IPS DF 6.9 (cell line): ENCODE data around the gene GRIK4.

Experiments
- DNase-seq: peaks from one replicate; pipeline ENCODE4 v3.0.0-alpha.2; 2013; ENCODE audit warnings: low read depth, low spot score
- H3K27ac ChIP-seq: one replicate; pipeline ENCODE4 v1.5.1; 2013; ENCODE audit warnings: low read length, control low read depth
- H3K27me3 ChIP-seq: 2 replicates; pipeline ENCODE4 v1.6.1; 2013; ENCODE audit warnings: mild to moderate bottlenecking, low read length; ENCODE audit not compliant: control insufficient read depth, insufficient read depth
- H3K36me3 ChIP-seq: 2 replicates; pipeline ENCODE4 v1.6.1; 2013; ENCODE audit warnings: low read length; ENCODE audit not compliant: control insufficient read depth, insufficient read depth
- H3K4me1 ChIP-seq: 2 replicates; pipeline ENCODE4 v1.6.1; 2013; ENCODE audit warnings: low read length; ENCODE audit not compliant: control insufficient read depth, insufficient read depth
- H3K4me3 ChIP-seq: 2 replicates; pipeline ENCODE4 v1.5.1; 2013; ENCODE audit warnings: mild to moderate bottlenecking, low read length
- H3K9me3 ChIP-seq: 2 replicates; pipeline ENCODE4 v1.6.1; 2013; ENCODE audit warnings: low read length, inconsistent platforms; ENCODE audit not compliant: control insufficient read depth, insufficient read depth
- WGBS: extraction: QIAGEN DNeasy Blood & Tissue Kit; methylation state at CpG from one replicate; pipeline ENCODE4 v1.1.7; 2013; ENCODE audit warnings: mixed read lengths, missing lambda C conversion rate; ENCODE audit not compliant: insufficient read length, insufficient coverage; 5-methylcytosine and 5-hydroxymethylcytosine counted together

GRIK4 gene

DNA sequence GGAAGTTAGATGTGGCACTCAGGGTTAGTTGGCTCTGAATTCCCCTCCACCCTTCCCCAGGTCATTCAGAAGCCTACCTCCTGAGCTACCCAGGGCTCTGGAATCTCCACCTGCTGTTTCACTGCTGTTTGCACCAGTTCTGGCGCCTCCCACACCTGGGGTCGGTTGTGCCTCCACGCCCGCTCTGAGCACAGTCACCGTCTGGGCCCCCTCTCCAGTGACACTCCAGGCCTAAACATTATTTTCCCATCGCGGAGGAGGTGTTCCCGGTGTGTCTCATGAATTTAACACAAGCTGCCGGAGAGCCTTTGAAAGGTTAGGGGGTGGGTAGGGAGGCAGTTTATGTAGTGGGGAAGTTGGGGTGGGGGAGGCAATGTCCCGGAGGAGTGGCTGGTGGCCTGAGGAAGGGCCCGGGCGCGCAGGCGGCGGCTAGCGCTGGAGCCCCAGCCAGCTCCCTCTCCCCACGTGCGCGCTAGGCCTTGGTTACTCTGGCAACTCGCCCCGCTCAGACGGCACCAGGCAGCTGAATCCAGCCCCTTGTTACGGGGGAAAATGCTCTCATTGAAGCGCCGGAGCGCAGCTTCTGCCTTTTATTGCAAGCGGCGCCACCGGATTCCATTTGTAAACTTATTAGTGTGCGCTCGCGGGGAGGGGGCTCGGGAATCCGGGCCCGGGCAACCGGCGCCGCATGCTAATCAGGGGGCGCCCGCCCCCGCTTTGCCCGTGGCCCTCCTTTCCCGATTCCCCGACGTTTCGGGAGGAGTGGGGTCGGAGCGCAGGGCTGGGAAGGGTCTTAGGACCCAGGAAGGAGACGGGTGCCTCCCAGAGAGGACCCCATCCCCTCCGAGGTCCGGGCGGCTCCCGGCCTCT is 52.4 kb downstream of the GRIK4 start:
- H3K27me3 ChIP-seq, result peaks cover 2% of the 10 kb centered on the region; the same call in 1 of the 2 replicates
- H3K36me3 ChIP-seq, result no peaks in the 10 kb centered on the region
- WGBS, result no CpG with 5 or more reads among the region's 53 CpGs
- no peak for DNase-seq
- H3K27ac ChIP-seq, result no peak overlapping the region
- no peaks in the 10 kb centered on the region for H3K9me3 ChIP-seq
- peaks cover 3% of the 10 kb centered on the region; the same call in 1 of the 2 replicates for H3K4me1 ChIP-seq
- peak overlapping the region; percentile 45; the same call in 1 of the 2 replicates for H3K4me3 ChIP-seq

- no CpG with 5 or more reads among the region's 75 CpGs for WGBS
- Histone ChIP-seq H3K27me3 (peaks cover 2% of the 10 kb centered on the region; the same call in 1 of the 2 replicates), H3K9me3 (no peaks in the 10 kb centered on the region), H3K27ac (no peak overlapping the region), H3K4me1 (peaks cover 3% of the 10 kb centered on the region; the same call in 1 of the 2 replicates), H3K36me3 (no peaks in the 10 kb centered on the region), H3K4me3 (peak overlapping the region; percentile 45; the same call in 1 of the 2 replicates)
- no peak for DNase-seq
Measured at GRCh38 chr11:120564573-120565311, 53.2 kb downstream of the GRIK4 start.

DNA sequence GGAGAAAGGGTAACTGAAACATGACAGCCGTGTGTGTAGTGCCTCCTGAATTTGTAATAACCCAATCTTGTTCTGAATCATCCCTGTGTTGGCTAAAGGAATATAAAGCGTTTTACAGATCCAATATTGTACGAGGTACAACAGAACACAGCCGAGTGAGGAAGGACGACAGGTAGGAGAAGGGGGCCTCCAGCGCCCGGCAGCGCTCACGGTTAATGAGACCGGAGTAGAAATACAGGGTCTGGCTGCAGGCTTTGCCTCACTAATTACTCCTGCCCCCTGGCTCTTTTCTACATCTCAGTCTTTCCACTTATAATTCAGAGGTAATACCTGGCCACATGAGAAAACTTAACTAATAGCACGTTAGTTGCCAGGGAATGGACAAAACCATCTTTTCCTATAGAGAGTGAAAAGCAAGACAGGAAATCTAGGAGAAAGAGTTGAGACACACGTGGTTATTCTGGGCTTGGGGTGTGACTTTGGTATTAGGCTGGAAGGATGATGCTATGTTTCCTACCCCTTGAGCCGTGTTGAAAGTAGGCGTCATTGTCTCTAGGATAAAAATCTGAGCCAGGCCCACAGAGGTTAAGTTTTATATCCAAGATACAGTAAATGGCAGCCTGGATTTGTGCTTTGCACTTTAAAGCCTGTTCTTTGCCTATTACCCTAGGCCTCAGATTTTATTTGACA is 54.1 kb downstream of the GRIK4 start:
- H3K27me3 ChIP-seq, result peaks cover 2% of the 10 kb centered on the region; the same call in 1 of the 2 replicates
- H3K27ac ChIP-seq, result no peak overlapping the region

DNA sequence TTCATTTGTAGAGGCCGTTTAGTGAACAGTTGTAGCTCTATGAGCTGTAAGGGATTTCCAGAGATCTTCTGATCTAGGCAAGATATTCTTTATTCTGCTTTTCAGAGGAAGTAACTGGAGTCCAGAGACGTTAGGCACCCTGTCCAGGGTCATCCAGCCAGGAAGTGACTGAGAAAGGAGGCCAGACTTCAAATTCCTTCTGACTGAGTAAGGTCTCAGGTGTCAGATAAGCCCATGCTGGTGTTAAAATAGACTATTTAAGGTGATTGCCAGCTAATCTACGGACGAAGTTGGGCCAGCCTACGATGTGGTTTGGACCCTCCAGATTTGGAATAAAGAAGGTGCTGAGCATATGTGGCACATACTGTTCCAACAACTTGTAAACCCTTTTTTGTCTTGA is 54.6 kb downstream of the GRIK4 start:
- no peak for DNase-seq
- Histone ChIP-seq H3K4me3 (no peak overlapping the region), H3K27me3 (peaks cover 2% of the 10 kb centered on the region; the same call in 1 of the 2 replicates), H3K36me3 (no peaks in the 10 kb centered on the region), H3K9me3 (no peaks in the 10 kb centered on the region), H3K27ac (no peak overlapping the region), H3K4me1 (peaks cover 3% of the 10 kb centered on the region; the same call in 1 of the 2 replicates)
- WGBS, result no CpG with 5 or more reads among the region's 5 CpGs

More for the DNA sequence above, 54.1 kb downstream of the GRIK4 start:
- DNase-seq, result no peak
- Histone ChIP-seq H3K4me1 (peaks cover 3% of the 10 kb centered on the region; the same call in 1 of the 2 replicates), H3K9me3 (no peaks in the 10 kb centered on the region), H3K4me3 (no peak overlapping the region), H3K36me3 (no peaks in the 10 kb centered on the region)
- WGBS, result no CpG with 5 or more reads among the region's 14 CpGs

- Histone ChIP-seq H3K4me3 (no peak overlapping the region), H3K36me3 (no peaks in the 10 kb centered on the region), H3K27me3 (no peaks in the 10 kb centered on the region; the same call in 1 of the 2 replicates), H3K9me3 (no peaks in the 10 kb centered on the region), H3K27ac (no peak overlapping the region), H3K4me1 (no peaks in the 10 kb centered on the region; the same call in 1 of the 2 replicates)
- WGBS, result no CpG with 5 or more reads among the region's 8 CpGs
- no peak for DNase-seq
Measured at GRCh38 chr11:120568572-120569307, 57.2 kb downstream of the GRIK4 start.

- WGBS, result no CpG with 5 or more reads among the region's 7 CpGs
- peaks cover under 1% of the 10 kb centered on the region; the same call in 1 of the 2 replicates for H3K4me1 ChIP-seq
Measured at GRCh38 chr11:120569861-120570260, 58.3 kb downstream of the GRIK4 start.

GRCh38 chr11:120571476-120571875 is 59.9 kb downstream of the GRIK4 start:
- H3K27me3 ChIP-seq, result no peaks in the 10 kb centered on the region
- H3K36me3 ChIP-seq, result no peaks in the 10 kb centered on the region
- H3K4me1 ChIP-seq, result peaks cover 2% of the 10 kb centered on the region; the same call in 1 of the 2 replicates
- H3K4me3 ChIP-seq, result no peak overlapping the region
- no peak overlapping the region for H3K27ac ChIP-seq
- WGBS, result no CpG with 5 or more reads among the region's 1 CpG
- no peaks in the 10 kb centered on the region for H3K9me3 ChIP-seq
- no peak for DNase-seq

More at GRCh38 chr11:120569861-120570260, 58.3 kb downstream of the GRIK4 start:
- no peaks in the 10 kb centered on the region for H3K9me3 ChIP-seq
- H3K27ac ChIP-seq, result no peak overlapping the region
- no peaks in the 10 kb centered on the region; the same call in 1 of the 2 replicates for H3K27me3 ChIP-seq
- no peaks in the 10 kb centered on the region for H3K36me3 ChIP-seq
- H3K4me3 ChIP-seq, result no peak overlapping the region
- DNase-seq, result no peak

GRCh38 chr11:120573756-120574354 is 62.3 kb downstream of the GRIK4 start:
- Histone ChIP-seq H3K4me3 (no peak overlapping the region), H3K9me3 (no peaks in the 10 kb centered on the region), H3K4me1 (peaks cover 2% of the 10 kb centered on the region; the same call in 1 of the 2 replicates), H3K27me3 (no peaks in the 10 kb centered on the region), H3K27ac (no peak overlapping the region), H3K36me3 (no peaks in the 10 kb centered on the region)
- no CpG with 5 or more reads among the region's 10 CpGs for WGBS
- no peak for DNase-seq

DNA sequence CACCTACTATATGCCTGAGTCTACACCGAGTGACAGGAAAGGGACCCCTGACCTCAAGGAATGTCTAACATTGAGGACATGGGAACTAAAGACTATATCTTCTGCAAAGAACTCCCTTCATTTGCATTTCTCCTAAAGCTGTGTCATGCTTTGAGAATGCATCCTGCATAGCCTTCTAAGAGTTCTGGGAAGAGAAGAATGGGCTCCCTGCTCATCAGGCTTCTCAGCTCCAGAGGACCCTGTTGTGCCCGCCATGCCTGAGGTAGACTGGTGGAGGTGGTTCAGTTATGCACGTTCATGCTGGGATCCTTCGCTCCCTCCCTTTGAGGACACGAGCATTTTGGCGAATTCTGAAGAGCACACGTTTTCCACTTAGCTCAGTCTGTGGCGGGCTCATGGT is 63.3 kb downstream of the GRIK4 start:
- no CpG with 5 or more reads among the region's 8 CpGs for WGBS
- peaks cover 2% of the 10 kb centered on the region; the same call in 1 of the 2 replicates for H3K4me1 ChIP-seq
- no peaks in the 10 kb centered on the region for H3K27me3 ChIP-seq
- H3K36me3 ChIP-seq, result no peaks in the 10 kb centered on the region
- no peaks in the 10 kb centered on the region for H3K9me3 ChIP-seq
- H3K4me3 ChIP-seq, result no peak overlapping the region
- DNase-seq, result no peak
- no peak overlapping the region for H3K27ac ChIP-seq
